GM12878 (cell line): ENCODE measurements around the gene CCNG1. TPM values are rescaled to one million over a fixed set of nuclear protein-coding genes. Genes with fewer than 3 reads are reported as not detected.

ENCODE experiments used
- ASH2L ChIP-seq: fragments of 300-600, 200-600 bp; sonication (generic); IDR thresholded peaks from 2 replicates; pipeline ENCODE4 v1.6.1; 2017; ENCODE audit warnings: low read depth, mild to moderate bottlenecking, borderline replicate concordance
- ATF7 ChIP-seq: fragments of 450-650 bp; IDR thresholded peaks from 2 replicates; pipeline ENCODE4 v1.6.1; 2016; ENCODE audit warnings: low read depth, mild to moderate bottlenecking
- BCL3 ChIP-seq: IDR thresholded peaks from 2 replicates; pipeline ENCODE4 v1.6.1; 2011; ENCODE audit warnings: borderline replicate concordance, low read depth, mild to moderate bottlenecking, moderate library complexity, low read length; ENCODE audit not compliant: insufficient read depth, poor library complexity, severe bottlenecking
- DPF2 ChIP-seq: fragments of 450-650 bp; IDR thresholded peaks from 2 replicates; pipeline ENCODE4 v1.6.1; 2017; ENCODE audit warnings: mild to moderate bottlenecking
- E2F4 ChIP-seq: IDR thresholded peaks from 2 replicates; pipeline ENCODE4 v1.6.1; 2012; ENCODE audit warnings: low read depth, low read length, improper control_type of control experiment
- JUND ChIP-seq: IDR thresholded peaks from 2 replicates; pipeline ENCODE4 v1.6.1; 2012; ENCODE audit warnings: low read depth, mild to moderate bottlenecking, low read length, improper control_type of control experiment, moderate library complexity
- NBN ChIP-seq: fragments of 450-650 bp; IDR thresholded peaks from 2 replicates; pipeline ENCODE4 v1.6.1; 2016
- POLR2AphosphoS2 ChIP-seq: IDR thresholded peaks from 2 replicates; pipeline ENCODE4 v1.6.1; 2011; ENCODE audit warnings: low read depth, mild to moderate bottlenecking, low read length, improper control_type of control experiment, moderate library complexity
- ZBTB4 ChIP-seq: fragments of 450-650 bp; formaldehyde crosslinking; IDR thresholded peaks from 2 replicates; pipeline ENCODE4 v1.4.0; 2022; ENCODE audit warnings: mild to moderate bottlenecking, moderate library complexity
- polyA plus RNA-seq, 11 experiments: library from polyadenylated mRNA; depleted of rRNA in 4 of 11; unstranded in 6 of 11; stranded (reverse) in 5 of 11; fragments of >200 nt; fragmentation: Nextera tagmentation in 4 of 11; fragmentation: Illumina TruSeq in 1 of 11; extraction: Ambion mirVana in 4 of 11; extraction: Trizol in 1 of 11; gene quantifications; 1 replicate in 1 of 11; 2 replicates in 10 of 11; pipeline versions ENCODE4 v1.2.1 to v1.2.3, GENCODE V29; 2011 to 2016; ENCODE audit warnings: inconsistent platforms in 2 of 11, missing spikeins in 2 of 11, low read depth in 1 of 11
- total RNA-seq, 4 experiments: library from RNA; depleted of rRNA in 3 of 4; stranded (reverse); fragments of >200 nt in 3 of 4; fragmentation: Illumina TruSeq in 1 of 4; extraction: Trizol in 1 of 4; gene quantifications; 2 replicates each; pipeline versions ENCODE4 v1.2.1 to v1.2.3, GENCODE V29; 2013 to 2021

CCNG1 gene
- total and polyA plus RNA-seq, 10 of the 15 experiments (the other 5 are each of a cell fraction or from before 2014, with no cell fraction given), result 90.1 to 274 (median 200) TPM

GRCh38 chr5:163459819-163460561 is 22.6 kb downstream of the CCNG1 start, which contains the start of gene NUDCD2 (continued):
- no peak for TF ChIP-seq ZBTB4 (CRISPR knock-in tag)
- no peak for TF ChIP-seq E2F4
- TF ChIP-seq BCL3, result no peak
- 0 out of 2 replicates have a peak, but pooled peaks have one; percentile 48 for TF ChIP-seq ASH2L
- peak; percentile 82 for TF ChIP-seq NBN
- TF ChIP-seq ATF7, result no peak
- TF ChIP-seq DPF2, result peak; percentile 68; the same call in 1 of the 2 replicates
- no peak for TF ChIP-seq JUND
- TF ChIP-seq POLR2AphosphoS2, result peak; percentile 76; the same call in 1 of the 2 replicates
